ENCODE results near the gene RRH. TPM values are rescaled to one million over a fixed set of nuclear protein-coding genes. Genes with fewer than 3 reads are reported as not detected.
"Not testable (repeated sequence)": the region's sequence is repeated elsewhere in the genome, so short reads cannot be mapped to it uniquely, and the experiment has no call there.

The RRH gene
- 0.11 to 0.21 TPM in 2 of 3 replicates, not detected in the other for total RNA-seq (2021)
- percentile 56 among the genes with signal in this experiment for Bru-seq, nascent RNA
- long read RNA-seq, experiment 1, partial matches to known transcripts, result 0 of 1 reads
- long read RNA-seq, experiment 1, other reads (novel, unspliced or antisense), result 1 of 1 reads
- long read RNA-seq, experiment 2, result 0 reads
- long read RNA-seq, experiment 3, partial matches to known transcripts, result 0 of 1 reads
- long read RNA-seq, experiment 3, other reads (novel, unspliced or antisense), result 1 of 1 reads

DNA sequence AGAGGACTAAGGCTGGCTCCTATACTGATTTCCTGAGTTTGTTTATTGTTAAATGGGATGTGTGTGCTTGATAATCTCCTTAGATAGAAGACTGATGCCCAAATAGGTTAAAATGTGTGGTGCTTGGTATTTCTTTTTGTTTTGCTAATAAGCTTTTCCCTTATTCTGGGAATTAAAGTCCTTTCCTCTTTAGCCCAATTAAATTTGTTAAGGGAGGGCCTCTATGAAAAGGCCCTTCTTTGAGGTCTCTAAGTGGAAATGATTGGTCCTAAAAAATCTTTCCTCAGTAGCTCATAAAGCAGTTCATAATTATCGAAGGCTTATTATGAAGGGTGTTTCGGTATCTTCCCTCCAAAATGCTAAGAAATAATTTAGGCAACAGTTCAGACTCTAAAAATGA, at the start of gene RRH:
Gene RRH (plus strand): TSS at position 301 of the 400 bp plus-strand sequence. CDS start 56 bp downstream, at position 357.
- POLR2A ChIA-PET, result no interaction called here
- Mint-ChIP-seq H3K36me3 (peaks cover 19% of the 10 kb centered on the region), H3K27ac (no peak within 1 kb of the TSS), H3K9me3 (no peaks in the 10 kb centered on the region), H3K4me1 (no peaks in the 10 kb centered on the region), H3K4me3 (no peak within 1 kb of the TSS), H3K27me3 (ENCODE audit: low read depth) (no peaks in the 10 kb centered on the region)
- CTCF ChIA-PET, result no interaction called here
- TF ChIP-seq CDX4 (CRISPR knock-in tag; IDR thresholded peaks at IDR 0.05; ENCODE audit: borderline replicate concordance) (no peak), ETV6 (CRISPR knock-in tag; IDR thresholded peaks at IDR 0.05) (no peak), ZNF121 (CRISPR knock-in tag; IDR thresholded peaks at IDR 0.05) (no peak), RORB (CRISPR knock-in tag; IDR thresholded peaks at IDR 0.05) (no peak), MYBL2 (CRISPR knock-in tag; IDR thresholded peaks at IDR 0.05) (no peak), ZNF396 (CRISPR knock-in tag; IDR thresholded peaks at IDR 0.05; ENCODE audit: borderline replicate concordance) (no peak), TEAD1 (CRISPR knock-in tag; IDR thresholded peaks at IDR 0.05) (no peak), TCF7 (CRISPR knock-in tag; IDR thresholded peaks at IDR 0.05; ENCODE audit: low read depth) (no peak), USF2 (CRISPR knock-in tag; IDR thresholded peaks at IDR 0.05) (no peak), ZNF263 (CRISPR knock-in tag; IDR thresholded peaks at IDR 0.05; ENCODE audit: low read depth) (no peak), NR3C1 (CRISPR knock-in tag; conservative IDR thresholded peaks at IDR 0.05; ENCODE audit: low read depth) (no peak), MXD4 (CRISPR knock-in tag; IDR thresholded peaks at IDR 0.05; ENCODE audit: borderline replicate concordance) (no peak), RELA (CRISPR knock-in tag; IDR thresholded peaks at IDR 0.05; ENCODE audit: borderline replicate concordance) (no peak), ATF1 (CRISPR knock-in tag; IDR thresholded peaks at IDR 0.05) (no peak)
- TF ChIP-seq, protein P1, sequence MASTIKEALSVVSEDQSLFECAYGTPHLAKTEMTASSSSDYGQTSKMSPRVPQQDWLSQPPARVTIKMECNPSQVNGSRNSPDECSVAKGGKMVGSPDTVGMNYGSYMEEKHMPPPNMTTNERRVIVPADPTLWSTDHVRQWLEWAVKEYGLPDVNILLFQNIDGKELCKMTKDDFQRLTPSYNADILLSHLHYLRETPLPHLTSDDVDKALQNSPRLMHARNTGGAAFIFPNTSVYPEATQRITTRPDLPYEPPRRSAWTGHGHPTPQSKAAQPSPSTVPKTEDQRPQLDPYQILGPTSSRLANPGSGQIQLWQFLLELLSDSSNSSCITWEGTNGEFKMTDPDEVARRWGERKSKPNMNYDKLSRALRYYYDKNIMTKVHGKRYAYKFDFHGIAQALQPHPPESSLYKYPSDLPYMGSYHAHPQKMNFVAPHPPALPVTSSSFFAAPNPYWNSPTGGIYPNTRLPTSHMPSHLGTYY (CRISPR knock-in tag; IDR thresholded peaks at IDR 0.05), result no peak
- TF ChIP-seq, protein P2, sequence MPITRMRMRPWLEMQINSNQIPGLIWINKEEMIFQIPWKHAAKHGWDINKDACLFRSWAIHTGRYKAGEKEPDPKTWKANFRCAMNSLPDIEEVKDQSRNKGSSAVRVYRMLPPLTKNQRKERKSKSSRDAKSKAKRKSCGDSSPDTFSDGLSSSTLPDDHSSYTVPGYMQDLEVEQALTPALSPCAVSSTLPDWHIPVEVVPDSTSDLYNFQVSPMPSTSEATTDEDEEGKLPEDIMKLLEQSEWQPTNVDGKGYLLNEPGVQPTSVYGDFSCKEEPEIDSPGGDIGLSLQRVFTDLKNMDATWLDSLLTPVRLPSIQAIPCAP (CRISPR knock-in tag; IDR thresholded peaks at IDR 0.05), result no peak
- TF ChIP-seq, protein P3, sequence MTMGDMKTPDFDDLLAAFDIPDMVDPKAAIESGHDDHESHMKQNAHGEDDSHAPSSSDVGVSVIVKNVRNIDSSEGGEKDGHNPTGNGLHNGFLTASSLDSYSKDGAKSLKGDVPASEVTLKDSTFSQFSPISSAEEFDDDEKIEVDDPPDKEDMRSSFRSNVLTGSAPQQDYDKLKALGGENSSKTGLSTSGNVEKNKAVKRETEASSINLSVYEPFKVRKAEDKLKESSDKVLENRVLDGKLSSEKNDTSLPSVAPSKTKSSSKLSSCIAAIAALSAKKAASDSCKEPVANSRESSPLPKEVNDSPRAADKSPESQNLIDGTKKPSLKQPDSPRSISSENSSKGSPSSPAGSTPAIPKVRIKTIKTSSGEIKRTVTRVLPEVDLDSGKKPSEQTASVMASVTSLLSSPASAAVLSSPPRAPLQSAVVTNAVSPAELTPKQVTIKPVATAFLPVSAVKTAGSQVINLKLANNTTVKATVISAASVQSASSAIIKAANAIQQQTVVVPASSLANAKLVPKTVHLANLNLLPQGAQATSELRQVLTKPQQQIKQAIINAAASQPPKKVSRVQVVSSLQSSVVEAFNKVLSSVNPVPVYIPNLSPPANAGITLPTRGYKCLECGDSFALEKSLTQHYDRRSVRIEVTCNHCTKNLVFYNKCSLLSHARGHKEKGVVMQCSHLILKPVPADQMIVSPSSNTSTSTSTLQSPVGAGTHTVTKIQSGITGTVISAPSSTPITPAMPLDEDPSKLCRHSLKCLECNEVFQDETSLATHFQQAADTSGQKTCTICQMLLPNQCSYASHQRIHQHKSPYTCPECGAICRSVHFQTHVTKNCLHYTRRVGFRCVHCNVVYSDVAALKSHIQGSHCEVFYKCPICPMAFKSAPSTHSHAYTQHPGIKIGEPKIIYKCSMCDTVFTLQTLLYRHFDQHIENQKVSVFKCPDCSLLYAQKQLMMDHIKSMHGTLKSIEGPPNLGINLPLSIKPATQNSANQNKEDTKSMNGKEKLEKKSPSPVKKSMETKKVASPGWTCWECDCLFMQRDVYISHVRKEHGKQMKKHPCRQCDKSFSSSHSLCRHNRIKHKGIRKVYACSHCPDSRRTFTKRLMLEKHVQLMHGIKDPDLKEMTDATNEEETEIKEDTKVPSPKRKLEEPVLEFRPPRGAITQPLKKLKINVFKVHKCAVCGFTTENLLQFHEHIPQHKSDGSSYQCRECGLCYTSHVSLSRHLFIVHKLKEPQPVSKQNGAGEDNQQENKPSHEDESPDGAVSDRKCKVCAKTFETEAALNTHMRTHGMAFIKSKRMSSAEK (CRISPR knock-in tag; IDR thresholded peaks at IDR 0.05; ENCODE audit: borderline replicate concordance), result no peak
- TF ChIP-seq, protein P4, sequence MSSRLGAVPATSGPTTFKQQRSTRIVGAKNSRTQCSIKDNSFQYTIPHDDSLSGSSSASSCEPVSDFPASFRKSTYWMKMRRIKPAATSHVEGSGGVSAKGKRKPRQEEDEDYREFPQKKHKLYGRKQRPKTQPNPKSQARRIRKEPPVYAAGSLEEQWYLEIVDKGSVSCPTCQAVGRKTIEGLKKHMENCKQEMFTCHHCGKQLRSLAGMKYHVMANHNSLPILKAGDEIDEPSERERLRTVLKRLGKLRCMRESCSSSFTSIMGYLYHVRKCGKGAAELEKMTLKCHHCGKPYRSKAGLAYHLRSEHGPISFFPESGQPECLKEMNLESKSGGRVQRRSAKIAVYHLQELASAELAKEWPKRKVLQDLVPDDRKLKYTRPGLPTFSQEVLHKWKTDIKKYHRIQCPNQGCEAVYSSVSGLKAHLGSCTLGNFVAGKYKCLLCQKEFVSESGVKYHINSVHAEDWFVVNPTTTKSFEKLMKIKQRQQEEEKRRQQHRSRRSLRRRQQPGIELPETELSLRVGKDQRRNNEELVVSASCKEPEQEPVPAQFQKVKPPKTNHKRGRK (CRISPR knock-in tag; IDR thresholded peaks at IDR 0.05; ENCODE audit: borderline replicate concordance), result no peak
- ATAC-seq, result no peak
- no peak for DNase-seq (ENCODE audit: low spot score)

DNA sequence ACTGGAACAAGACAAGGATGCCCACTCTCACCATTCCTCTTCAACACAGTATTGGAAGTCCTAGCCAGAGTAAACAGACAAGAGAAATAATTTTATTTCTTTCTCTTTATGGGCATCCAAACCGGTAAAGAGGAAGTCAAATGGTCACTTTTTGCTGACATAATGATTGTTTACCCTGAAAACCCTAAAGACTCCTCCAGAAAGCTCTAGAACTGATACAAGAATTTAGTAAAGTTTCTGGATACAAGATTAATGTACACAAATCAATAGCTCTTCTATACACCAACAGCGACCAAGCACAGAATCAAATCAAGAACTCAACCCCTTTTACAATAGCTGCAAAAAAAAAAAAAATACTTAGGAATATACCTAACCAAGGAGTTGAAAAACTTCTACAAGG, 45.7 kb upstream of the RRH start:
- H3K4me1 Mint-ChIP-seq; CTCF ChIA-PET; ATAC-seq; H3K4me3 Mint-ChIP-seq; H3K27me3 Mint-ChIP-seq (ENCODE audit: low read depth); POLR2A ChIA-PET; H3K36me3 Mint-ChIP-seq; H3K27ac Mint-ChIP-seq; DNase-seq (ENCODE audit: low spot score); H3K9me3 Mint-ChIP-seq: not testable (repeated sequence)
